ENCODE results near the gene TPST1.
"Not testable (repeated sequence)": the region's sequence is repeated elsewhere in the genome, so short reads cannot be mapped to it uniquely, and the experiment has no call there.

Gene TPST1

DNA sequence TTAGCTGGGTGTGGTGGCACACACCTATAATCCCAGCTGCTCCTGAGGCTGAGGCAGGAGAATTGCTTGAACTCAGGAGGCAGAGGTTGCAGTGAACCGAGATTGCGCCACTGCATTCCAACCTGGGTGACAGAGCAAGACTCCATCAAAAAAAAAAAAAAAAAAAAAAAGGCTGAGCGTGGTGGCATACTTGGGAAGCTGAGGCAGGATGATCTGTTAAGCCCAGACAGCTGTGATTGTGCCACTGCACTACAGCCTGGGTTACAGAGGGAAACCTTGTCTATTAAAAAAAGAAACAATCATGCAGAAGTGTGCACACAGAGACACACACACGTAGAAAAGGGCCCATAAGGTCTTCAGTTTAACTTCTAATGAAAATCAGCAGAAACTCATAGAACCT lies 150.6 kb downstream of the TPST1 start:
- no peak for DNase-seq (ENCODE audit: extremely low read depth, low read depth)
- H3K4me3 ChIP-seq (replicated peaks; ENCODE audit: low read depth, low read length), result no peak overlapping the region
- TF ChIP-seq, protein P1, sequence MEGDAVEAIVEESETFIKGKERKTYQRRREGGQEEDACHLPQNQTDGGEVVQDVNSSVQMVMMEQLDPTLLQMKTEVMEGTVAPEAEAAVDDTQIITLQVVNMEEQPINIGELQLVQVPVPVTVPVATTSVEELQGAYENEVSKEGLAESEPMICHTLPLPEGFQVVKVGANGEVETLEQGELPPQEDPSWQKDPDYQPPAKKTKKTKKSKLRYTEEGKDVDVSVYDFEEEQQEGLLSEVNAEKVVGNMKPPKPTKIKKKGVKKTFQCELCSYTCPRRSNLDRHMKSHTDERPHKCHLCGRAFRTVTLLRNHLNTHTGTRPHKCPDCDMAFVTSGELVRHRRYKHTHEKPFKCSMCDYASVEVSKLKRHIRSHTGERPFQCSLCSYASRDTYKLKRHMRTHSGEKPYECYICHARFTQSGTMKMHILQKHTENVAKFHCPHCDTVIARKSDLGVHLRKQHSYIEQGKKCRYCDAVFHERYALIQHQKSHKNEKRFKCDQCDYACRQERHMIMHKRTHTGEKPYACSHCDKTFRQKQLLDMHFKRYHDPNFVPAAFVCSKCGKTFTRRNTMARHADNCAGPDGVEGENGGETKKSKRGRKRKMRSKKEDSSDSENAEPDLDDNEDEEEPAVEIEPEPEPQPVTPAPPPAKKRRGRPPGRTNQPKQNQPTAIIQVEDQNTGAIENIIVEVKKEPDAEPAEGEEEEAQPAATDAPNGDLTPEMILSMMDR (IDR thresholded peaks at IDR 0.05; ENCODE audit: low read depth, low read length, missing control alignments), result no peak

DNA sequence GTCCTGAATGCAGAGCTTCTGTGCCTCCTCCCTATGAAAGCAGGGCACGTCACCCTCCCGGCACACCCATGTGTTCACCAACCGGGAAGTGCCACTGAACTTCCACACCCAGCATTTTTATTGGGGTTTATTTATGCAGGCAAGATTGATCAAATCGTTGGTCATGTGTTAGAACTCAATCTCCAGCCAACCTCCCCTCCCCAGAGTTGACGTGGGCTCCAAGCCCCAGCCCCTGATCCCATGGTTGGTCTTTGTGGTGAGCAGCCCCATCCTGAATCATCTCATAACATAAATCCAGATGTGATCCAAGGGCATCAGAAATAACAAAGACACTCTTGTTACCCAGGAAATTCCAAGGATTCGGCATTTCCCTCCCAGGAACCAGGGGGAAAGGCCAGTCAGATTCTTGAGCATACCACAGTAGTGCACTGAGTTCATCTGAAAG lies 151.2 kb downstream of the TPST1 start:
- no peak overlapping the region for H3K4me3 ChIP-seq (replicated peaks; ENCODE audit: low read depth, low read length)
- TF ChIP-seq, protein P1 (IDR thresholded peaks at IDR 0.05; ENCODE audit: low read depth, low read length, missing control alignments), result no peak
- DNase-seq (ENCODE audit: extremely low read depth, low read depth), result no peak

DNA sequence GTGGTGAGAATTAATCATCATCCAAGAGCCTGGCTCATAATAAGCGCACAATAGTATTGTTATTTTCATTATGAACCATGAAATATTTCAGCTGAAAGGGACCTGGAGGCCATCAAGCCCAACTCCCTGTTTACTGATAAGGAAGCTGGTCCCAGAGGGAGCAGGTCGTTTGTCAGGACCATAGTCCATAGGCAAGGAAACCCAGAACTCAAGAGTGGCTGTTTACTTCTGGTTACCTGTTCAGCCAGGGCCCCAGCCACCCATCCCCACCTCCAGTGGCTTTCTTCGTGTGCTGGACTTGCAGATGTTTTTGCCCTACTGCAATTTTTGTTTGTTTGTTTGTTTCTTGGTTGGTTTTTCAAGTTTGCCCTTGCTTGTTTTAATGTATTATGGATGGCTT lies 152.0 kb downstream of the TPST1 start:
- H3K4me3 ChIP-seq (replicated peaks; ENCODE audit: low read depth, low read length), result no peak overlapping the region
- no peak for DNase-seq (ENCODE audit: extremely low read depth, low read depth)
- TF ChIP-seq, protein P1 (IDR thresholded peaks at IDR 0.05; ENCODE audit: low read depth, low read length, missing control alignments), result no peak

DNA sequence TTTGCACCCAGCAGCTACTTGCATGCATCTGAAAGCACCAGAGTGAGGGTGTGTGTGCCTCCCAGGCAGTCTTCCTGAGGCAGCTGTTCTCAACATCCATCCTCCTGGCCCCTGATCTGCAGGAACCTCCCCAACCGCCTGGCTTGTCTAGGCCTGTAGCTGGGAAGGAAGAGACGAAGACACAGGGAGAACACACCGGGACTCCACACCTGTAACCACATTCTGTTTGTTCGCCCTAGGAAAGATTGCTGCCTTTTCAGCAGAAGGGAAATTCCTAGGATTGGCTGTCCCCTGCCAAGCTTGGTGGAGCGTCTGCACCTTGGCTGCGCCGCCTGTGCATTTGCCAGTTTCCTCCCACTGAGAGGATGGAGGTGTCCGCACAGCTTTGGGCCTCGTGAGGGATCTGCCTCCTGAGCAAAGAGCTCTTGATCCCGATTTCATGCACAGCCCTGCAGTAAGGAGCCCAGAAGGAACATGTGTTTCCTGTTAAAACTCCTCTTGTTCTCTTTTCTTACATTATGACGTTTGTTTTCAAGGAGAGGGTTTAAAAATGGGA lies 154.6 kb downstream of the TPST1 start:
- H3K4me3 ChIP-seq (replicated peaks; ENCODE audit: low read depth, low read length), result no peak overlapping the region
- TF ChIP-seq, protein P1 (IDR thresholded peaks at IDR 0.05; ENCODE audit: low read depth, low read length, missing control alignments), result no peak
- no peak for DNase-seq (ENCODE audit: extremely low read depth, low read depth)

DNA sequence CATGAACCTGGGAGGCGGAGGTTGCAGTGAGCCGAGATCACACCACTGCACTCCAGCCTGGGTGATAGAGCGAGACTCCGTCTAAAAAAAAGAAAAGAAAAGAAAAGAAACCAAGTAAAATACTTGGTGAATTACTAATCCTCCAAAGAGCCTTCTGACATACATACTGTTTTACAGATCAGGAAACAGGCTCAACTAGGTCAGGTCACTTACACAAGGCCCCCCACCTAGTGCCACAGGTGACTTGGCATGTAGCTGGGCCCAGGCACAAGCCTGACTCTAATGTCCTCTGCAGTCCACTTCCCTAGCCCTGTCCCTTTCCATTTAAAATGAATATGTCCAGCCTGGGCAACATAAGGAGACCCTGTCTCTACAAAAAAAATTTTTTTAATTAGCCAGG lies 157.0 kb downstream of the TPST1 start:
- no peak overlapping the region for H3K4me3 ChIP-seq (replicated peaks; ENCODE audit: low read depth, low read length)
- DNase-seq (ENCODE audit: extremely low read depth, low read depth), result no peak
- TF ChIP-seq, protein P1 (IDR thresholded peaks at IDR 0.05; ENCODE audit: low read depth, low read length, missing control alignments), result no peak

DNA sequence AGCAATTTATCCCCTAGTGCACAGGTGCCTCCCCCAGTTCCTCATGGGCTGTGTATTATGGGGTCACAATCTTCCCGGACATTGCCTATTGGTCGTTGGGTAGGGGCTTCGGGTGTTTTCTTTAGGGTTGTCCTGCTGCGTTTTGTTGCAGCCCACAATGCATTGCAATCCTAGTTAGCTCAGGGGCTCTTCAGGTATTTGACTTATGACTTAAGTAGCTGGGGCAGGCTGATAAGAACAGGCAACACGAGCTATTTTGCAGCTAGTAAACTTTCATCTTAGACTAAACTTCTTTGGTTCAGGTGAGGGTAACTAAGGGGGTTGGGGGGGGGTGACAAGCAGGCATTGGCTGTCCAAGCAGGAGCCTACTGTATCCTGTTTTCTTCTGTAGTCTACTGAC lies 158.5 kb downstream of the TPST1 start:
- H3K4me3 ChIP-seq (replicated peaks; ENCODE audit: low read depth, low read length), result no peak overlapping the region
- DNase-seq (ENCODE audit: extremely low read depth, low read depth), result no peak
- TF ChIP-seq, protein P1 (IDR thresholded peaks at IDR 0.05; ENCODE audit: low read depth, low read length, missing control alignments), result no peak

DNA sequence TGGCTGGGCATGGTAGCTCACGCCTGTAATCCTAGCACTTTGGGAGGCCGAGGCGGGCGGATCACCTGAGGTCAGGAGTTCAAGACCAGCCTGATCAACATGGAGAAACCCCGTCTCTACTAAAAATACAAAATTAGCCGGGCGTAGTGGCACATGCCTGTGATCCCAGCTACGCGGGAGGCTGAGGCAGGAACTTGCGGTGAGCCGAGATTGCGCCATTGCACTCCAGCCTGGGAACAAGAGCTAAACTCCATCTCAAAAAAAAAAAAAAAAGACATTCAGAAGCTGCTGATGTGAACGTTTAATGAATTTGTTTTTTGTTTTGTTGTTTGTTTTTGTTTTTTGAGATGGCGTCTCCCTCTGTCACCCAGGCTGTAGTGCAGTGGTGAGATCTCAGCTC lies 159.9 kb downstream of the TPST1 start:
- DNase-seq (ENCODE audit: extremely low read depth, low read depth); H3K4me3 ChIP-seq (replicated peaks; ENCODE audit: low read depth, low read length): not testable (repeated sequence)
